Esophagus squamous epithelium (tissue), 5 donors: Measurements from ENCODE around the gene KAZN. TPM values are rescaled to one million over a fixed set of nuclear protein-coding genes. Genes with fewer than 3 reads are reported as not detected.

Experiments used
- DNase-seq: peaks from one replicate; lab custom pipeline; 2025; lab: John Stamatoyannopoulos, UW
- H3K27ac ChIP-seq, 4 donors: fragments of 200-600 bp; sonication (generic); one replicate each; pipeline ENCODE4 v1.5.1; 2016 to 2019; ENCODE audit warnings: mild to moderate bottlenecking in 1 of 4
- H3K27me3 ChIP-seq, 4 donors: fragments of 200-600 bp; sonication (generic); 1 replicate in 3 of 4; 2 replicates in 1 of 4; pipeline versions ENCODE4 v1.5.1 to v1.6.0; 2017 to 2021; ENCODE audit warnings: antibody characterized with exemption in 1 of 4
- H3K36me3 ChIP-seq, 3 donors: fragments of 200-600 bp; sonication (generic); one replicate each; pipeline ENCODE4 v1.5.1; 2016 to 2019
- H3K4me1 ChIP-seq, 3 donors: fragments of 200-600 bp; sonication (generic); one replicate each; pipeline ENCODE4 v1.5.1; 2017 to 2019
- H3K4me3 ChIP-seq, 4 donors: fragments of 200-600 bp; sonication (generic); 1 replicate in 3 of 4; 2 replicates in 1 of 4; pipeline ENCODE4 v1.5.1; 2016 to 2019; ENCODE audit warnings: mild to moderate bottlenecking in 2 of 4, moderate library complexity in 1 of 4
- H3K9me3 ChIP-seq, 3 donors: fragments of 200-600 bp; sonication (generic); one replicate each; pipeline ENCODE4 v1.5.1; 2016 to 2019
- CTCF ChIP-seq, 6 experiments: fragments of 450-650 bp in 4 of 6; fragments of 200-600 bp in 2 of 6; sonication (generic) in 2 of 6; IDR thresholded peaks; one replicate each; pipeline ENCODE4 v1.5.1; 2016 to 2019; ENCODE audit warnings: antibody characterized with exemption in 6 of 6, mild to moderate bottlenecking in 4 of 6, moderate library complexity in 4 of 6
- POLR2A ChIP-seq, 4 donors: fragments of 450-650 bp; IDR thresholded peaks; one replicate each; pipeline ENCODE4 v1.6.1; 2017; ENCODE audit warnings: antibody characterized with exemption in 4 of 4, mild to moderate bottlenecking in 4 of 4, moderate library complexity in 3 of 4
- WGBS, 2 donors: methylation state at CpG; one replicate each; pipeline ENCODE4 v1.1.5; 2018; 5-methylcytosine and 5-hydroxymethylcytosine counted together
- intact Hi-C: fragments of 100-400 bp; cut with DNase I; formaldehyde crosslinking; loops from one replicate; pipeline ENCODE4 v1.15.0; 2022
- total RNA-seq, 4 donors: library from RNA; depleted of rRNA; stranded (reverse); fragments of >200 nt; gene quantifications; one replicate each; pipeline ENCODE4 v1.1.0, GENCODE V29; 2016
- donor health status: DM: yes; HTN: yes; CAD: no.

The KAZN gene
- total RNA-seq, 4 donors from 2014 or later, result 25.0 to 54.5 (median 30.8) TPM

GRCh38 chr1:14648896-14649855, 50.7 kb downstream of the KAZN start:
- no peak overlapping the region for H3K4me3 ChIP-seq
- H3K27ac ChIP-seq, result no peak overlapping the region
- DNase-seq, result no peak
- WGBS, 2 donors, result 68 to 86% methylated on average over 8 of the region's 9 CpGs
- H3K27me3 ChIP-seq, result no peaks in the 10 kb centered on the region
- H3K4me1 ChIP-seq, result peaks cover 0 to 4% (median 0%) of the 10 kb centered on the region in 3 donors
- intact Hi-C loops, result no loop called here
- no peaks in the 10 kb centered on the region for H3K36me3 ChIP-seq
- TF ChIP-seq POLR2A (IDR thresholded peaks at IDR 0.05), result no peak
- TF ChIP-seq CTCF (IDR thresholded peaks at IDR 0.05), result no peak
- no peaks in the 10 kb centered on the region for H3K9me3 ChIP-seq

GRCh38 chr1:14649976-14650375, 51.5 kb downstream of the KAZN start:
- no peak for TF ChIP-seq POLR2A (IDR thresholded peaks at IDR 0.05)
- no peak for TF ChIP-seq CTCF (IDR thresholded peaks at IDR 0.05)
- 50 to 79% methylated on average over 1 of the region's 1 CpG for WGBS, 2 donors
- Histone ChIP-seq H3K36me3 (no peaks in the 10 kb centered on the region), H3K27me3 (no peaks in the 10 kb centered on the region), H3K27ac (no peak overlapping the region), H3K9me3 (no peaks in the 10 kb centered on the region), H3K4me1 (peaks cover 0 to 4% (median 0%) of the 10 kb centered on the region in 3 donors), H3K4me3 (no peak overlapping the region)
- no peak for DNase-seq
- intact Hi-C loops, result no loop called here

- Histone ChIP-seq H3K4me3 (no peak overlapping the region), H3K36me3 (no peaks in the 10 kb centered on the region), H3K4me1 (peaks cover 0 to 4% (median 0%) of the 10 kb centered on the region in 3 donors), H3K9me3 (no peaks in the 10 kb centered on the region), H3K27me3 (no peaks in the 10 kb centered on the region), H3K27ac (no peak overlapping the region)
- no peak for DNase-seq
- TF ChIP-seq CTCF (IDR thresholded peaks at IDR 0.05), result no peak
- TF ChIP-seq POLR2A (IDR thresholded peaks at IDR 0.05), result no peak
- 68 to 69% methylated on average over 3 of the region's 3 CpGs for WGBS, 2 donors
- intact Hi-C loops, result no loop called here
Observed at GRCh38 chr1:14650951-14651350, 52.5 kb downstream of the KAZN start.

- Histone ChIP-seq H3K9me3 (no peaks in the 10 kb centered on the region), H3K4me3 (no peak overlapping the region), H3K27me3 (no peaks in the 10 kb centered on the region), H3K36me3 (no peaks in the 10 kb centered on the region), H3K27ac (no peak overlapping the region), H3K4me1 (peaks cover 0 to 4% (median 0%) of the 10 kb centered on the region in 3 donors)
- TF ChIP-seq CTCF (IDR thresholded peaks at IDR 0.05) (no peak), POLR2A (IDR thresholded peaks at IDR 0.05) (no peak)
- intact Hi-C loops, result no loop called here
- WGBS, 2 donors, result 77 to 87% methylated on average over 3 of the region's 3 CpGs
- no peak for DNase-seq
Observed at GRCh38 chr1:14652840-14653239, 54.4 kb downstream of the KAZN start.

- no peak overlapping the region for H3K4me3 ChIP-seq
- 69% methylated on average over 8 of the region's 8 CpGs for WGBS, 2 donors
- H3K27ac ChIP-seq, result no peak overlapping the region
- peaks cover 0 to 4% (median 0%) of the 10 kb centered on the region in 3 donors for H3K4me1 ChIP-seq
- intact Hi-C loops, result no loop called here
- H3K36me3 ChIP-seq, result no peaks in the 10 kb centered on the region
- DNase-seq, result no peak
- H3K27me3 ChIP-seq, result no peaks in the 10 kb centered on the region
- no peak for TF ChIP-seq CTCF (IDR thresholded peaks at IDR 0.05)
- TF ChIP-seq POLR2A (IDR thresholded peaks at IDR 0.05), result no peak
- H3K9me3 ChIP-seq, result no peaks in the 10 kb centered on the region
Observed at GRCh38 chr1:14653461-14653960, 55.0 kb downstream of the KAZN start.
